Endothelial cell of umbilical vein (primary cell): ENCODE measurements around the gene ACE.

Experiments
- EZH2 ChIP-seq: IDR thresholded peaks from 2 replicates; pipeline ENCODE4 v1.6.1; 2012; ENCODE audit warnings: borderline replicate concordance, low read depth, mild to moderate bottlenecking, moderate library complexity, low read length, inconsistent platforms; ENCODE audit not compliant: severe bottlenecking
- FOS ChIP-seq: IDR thresholded peaks from 2 replicates; pipeline ENCODE4 v1.6.1; 2011; ENCODE audit warnings: mild to moderate bottlenecking, low read length, moderate library complexity, borderline replicate concordance; ENCODE audit not compliant: insufficient read depth
- GATA2 ChIP-seq: IDR thresholded peaks from 2 replicates; pipeline ENCODE4 v1.7.0; 2011; ENCODE audit warnings: low read depth, mild to moderate bottlenecking, moderate library complexity, mixed read lengths, low read length; ENCODE audit not compliant: insufficient read length, insufficient read depth
- POLR2A ChIP-seq: IDR thresholded peaks from 2 replicates; pipeline ENCODE4 v1.6.1; 2012; ENCODE audit warnings: low read depth, mild to moderate bottlenecking, control low read depth, low read length
- POLR2AphosphoS5 ChIP-seq: IDR thresholded peaks from 2 replicates; pipeline ENCODE4 v1.6.1; 2012; ENCODE audit warnings: low read depth, mild to moderate bottlenecking, control low read depth, low read length, moderate library complexity; ENCODE audit not compliant: insufficient read depth
- TF ChIP-seq, protein P1 (sequence below), 2 donors: IDR thresholded peaks; 1 replicate in 1 of 2; 2 replicates in 1 of 2; pipeline ENCODE4 v1.5.1; 2011; ENCODE audit warnings: low read length in 2 of 2, mild to moderate bottlenecking in 2 of 2, moderate library complexity in 2 of 2, control low read depth in 1 of 2, inconsistent platforms in 1 of 2, low read depth in 1 of 2; ENCODE audit not compliant: insufficient read depth in 1 of 2; ENCODE audit errors: extremely low read depth in 1 of 2

DNA sequence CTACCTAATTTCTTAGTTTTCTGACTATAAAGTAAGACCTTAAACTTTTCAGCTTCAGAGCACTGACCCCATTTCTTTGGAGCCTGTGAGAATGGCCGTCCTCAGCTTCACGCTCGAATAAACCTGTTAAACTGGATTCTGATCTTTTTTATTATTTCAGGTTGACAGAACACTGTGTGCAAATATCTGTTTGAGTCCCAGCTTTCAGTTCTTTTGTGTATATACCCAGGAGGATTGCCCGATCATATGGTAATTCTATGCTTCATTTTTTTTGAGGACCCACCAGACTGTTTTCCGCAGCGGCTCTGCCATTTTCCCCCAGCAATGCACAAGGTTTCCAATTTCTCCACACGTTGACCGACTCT, 26.5 kb downstream of the ACE start:
- TF ChIP-seq, protein P1, sequence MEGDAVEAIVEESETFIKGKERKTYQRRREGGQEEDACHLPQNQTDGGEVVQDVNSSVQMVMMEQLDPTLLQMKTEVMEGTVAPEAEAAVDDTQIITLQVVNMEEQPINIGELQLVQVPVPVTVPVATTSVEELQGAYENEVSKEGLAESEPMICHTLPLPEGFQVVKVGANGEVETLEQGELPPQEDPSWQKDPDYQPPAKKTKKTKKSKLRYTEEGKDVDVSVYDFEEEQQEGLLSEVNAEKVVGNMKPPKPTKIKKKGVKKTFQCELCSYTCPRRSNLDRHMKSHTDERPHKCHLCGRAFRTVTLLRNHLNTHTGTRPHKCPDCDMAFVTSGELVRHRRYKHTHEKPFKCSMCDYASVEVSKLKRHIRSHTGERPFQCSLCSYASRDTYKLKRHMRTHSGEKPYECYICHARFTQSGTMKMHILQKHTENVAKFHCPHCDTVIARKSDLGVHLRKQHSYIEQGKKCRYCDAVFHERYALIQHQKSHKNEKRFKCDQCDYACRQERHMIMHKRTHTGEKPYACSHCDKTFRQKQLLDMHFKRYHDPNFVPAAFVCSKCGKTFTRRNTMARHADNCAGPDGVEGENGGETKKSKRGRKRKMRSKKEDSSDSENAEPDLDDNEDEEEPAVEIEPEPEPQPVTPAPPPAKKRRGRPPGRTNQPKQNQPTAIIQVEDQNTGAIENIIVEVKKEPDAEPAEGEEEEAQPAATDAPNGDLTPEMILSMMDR (IDR thresholded peaks at IDR 0.05; ENCODE audit: extremely low read depth in 1 of 2, insufficient read depth in 1 of 2, low read depth in 1 of 2, low read length in 2 of 2), result no peak
- TF ChIP-seq EZH2 (no peak), POLR2AphosphoS5 (no peak), FOS (no peak), POLR2A (no peak), GATA2 (no peak)
